GM21825 (cell line): ENCODE data around the gene THAP3.

Experiments
- ATAC-seq: cut with Tn5 transposase; IDR thresholded peaks from one replicate; pipeline ENCODE4 v1.9.1; 2021; ENCODE audit warnings: mild to moderate bottlenecking, moderate library complexity; ENCODE audit not compliant: unreplicated experiment

The THAP3 gene

DNA sequence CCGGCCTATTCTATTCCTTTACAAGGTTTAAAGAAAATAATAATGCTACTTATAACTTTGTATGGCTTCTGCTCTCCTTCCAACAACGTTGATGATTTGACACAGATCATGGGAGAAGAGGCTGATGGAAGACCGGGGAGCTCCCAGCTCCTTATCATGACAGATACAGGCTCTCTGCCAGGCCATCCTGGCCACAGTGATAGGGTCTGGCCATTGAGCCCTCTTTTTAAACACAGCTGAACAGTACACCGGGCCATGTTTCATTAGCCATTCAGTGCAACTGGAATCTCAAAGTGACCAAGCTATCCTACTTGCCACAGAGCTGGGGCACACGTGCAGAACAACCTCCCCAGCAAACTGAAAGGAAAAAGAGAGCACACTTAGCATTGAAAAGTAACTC is 42.0 kb downstream of the THAP3 start:
- no peak for ATAC-seq

DNA sequence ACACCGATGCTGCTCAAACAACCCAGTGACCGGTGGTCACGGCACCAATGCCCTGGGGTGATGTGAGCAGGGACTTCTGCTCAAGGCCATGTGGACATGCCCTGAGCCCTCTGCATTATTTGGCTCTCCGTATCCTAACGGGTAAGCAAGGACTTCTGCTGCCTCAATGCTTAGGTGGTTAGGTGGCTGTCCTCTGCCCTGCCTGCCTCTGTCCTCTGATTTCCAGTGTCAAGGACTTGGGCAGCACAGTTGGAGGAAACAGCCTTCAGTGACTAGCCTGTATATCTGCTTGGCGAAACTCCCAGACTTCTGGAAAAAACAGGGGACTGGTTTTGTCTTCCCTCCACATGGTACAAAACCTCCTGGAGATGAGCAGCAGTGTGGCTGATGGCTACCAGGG is 42.5 kb downstream of the THAP3 start:
- ATAC-seq: no peak

DNA sequence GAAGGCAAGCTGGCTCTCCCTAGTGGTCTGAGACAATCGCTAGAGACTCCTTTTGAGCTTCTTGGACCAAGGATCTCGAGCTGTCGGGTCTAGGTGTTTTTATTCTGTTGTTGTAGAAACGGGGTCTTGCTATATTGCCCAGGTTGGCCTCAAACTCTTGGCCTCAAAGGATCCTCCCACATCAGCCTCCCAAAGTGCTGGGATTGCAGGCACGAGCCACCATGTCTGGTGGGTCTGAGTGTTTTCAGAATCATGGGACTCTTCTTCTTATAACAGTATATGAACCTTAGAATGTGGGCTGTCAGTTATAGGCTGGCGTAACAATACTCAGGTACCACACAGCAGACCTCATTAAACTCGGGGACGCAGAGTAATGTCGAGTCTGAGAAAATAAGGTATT is 43.8 kb downstream of the THAP3 start:
- no peak for ATAC-seq

DNA sequence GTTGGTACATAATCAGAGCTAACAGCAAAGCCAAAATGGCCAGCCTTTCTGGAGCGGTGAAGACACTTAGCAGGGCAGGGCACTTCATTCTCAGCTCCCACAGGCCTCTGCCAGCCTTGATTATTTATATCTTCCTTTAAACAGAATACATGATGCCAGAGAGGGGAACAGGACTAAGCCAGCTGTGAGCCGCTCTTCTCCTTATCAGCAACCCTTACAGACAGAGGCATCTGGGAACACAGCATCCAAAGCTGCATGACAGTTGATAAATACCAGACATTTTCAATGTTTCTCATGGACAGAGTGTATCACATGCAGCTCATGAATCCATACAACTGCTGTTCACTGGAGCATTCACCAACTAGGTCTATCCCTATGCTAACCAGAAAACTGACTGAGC is 47.9 kb downstream of the THAP3 start:
- no peak for ATAC-seq

DNA sequence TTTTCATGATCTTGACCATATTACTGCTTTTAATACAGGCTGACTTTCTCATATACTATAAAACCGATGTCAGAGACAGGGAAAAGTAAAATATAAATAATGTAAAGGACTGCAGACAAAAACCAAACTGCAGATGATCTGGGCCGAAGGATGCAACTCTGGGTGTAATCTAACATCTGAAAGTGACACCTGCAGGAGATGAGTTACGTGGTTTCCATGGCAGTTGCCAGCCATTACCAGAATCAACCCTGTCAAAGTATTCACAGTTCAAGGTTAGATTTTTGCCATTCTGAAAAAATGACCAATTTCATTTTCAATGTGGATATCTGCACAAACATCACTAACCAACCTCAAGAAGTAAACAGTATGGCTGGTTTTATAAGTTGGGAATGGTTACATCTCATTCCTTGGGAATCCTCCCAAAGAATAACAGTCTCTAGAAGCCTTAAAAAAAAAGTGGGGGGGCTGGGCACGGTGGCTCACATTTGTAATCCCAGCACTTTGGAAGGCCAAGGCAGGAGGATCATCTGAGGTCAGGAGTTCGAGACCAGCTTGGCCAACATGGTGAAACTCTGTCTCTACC is 49.2 kb downstream of the THAP3 start:
- no peak for ATAC-seq

DNA sequence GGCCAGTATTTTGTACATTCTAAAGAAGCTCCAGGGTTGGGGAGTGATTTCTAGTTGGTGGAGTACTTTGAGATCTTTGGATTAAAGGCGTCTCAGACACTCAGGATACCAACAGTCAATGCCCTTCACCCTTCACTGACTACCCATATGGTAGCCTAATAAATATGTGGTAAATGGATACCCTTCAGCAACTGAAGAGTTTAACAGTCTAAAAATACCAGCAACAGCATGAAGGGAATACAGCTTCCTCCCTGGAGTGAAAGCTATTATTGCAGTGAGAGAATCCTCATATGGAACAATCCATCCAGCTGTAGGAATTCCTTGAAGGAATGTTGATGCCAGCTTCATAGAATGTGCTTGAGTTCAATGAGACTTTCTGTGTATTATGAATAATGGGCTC is 50.1 kb downstream of the THAP3 start:
- ATAC-seq: no peak

DNA sequence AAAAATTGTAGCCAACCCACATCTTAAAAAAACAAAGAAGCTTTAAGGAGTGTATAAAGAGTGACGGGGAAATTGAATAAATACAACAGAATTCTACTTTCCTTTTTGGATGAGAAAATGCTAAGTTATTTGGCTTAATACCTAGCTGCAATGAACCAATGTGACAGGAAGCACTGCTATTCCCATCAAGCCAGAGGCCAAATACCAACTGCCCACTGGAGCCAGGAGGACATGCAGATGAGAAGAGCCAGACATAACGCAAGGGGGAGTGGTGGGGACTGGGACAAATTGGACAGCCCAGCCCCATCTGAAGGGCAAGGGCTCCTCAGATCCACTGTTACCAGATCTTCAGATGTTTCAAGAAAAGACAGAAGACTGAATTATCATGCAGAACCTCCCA is 51.3 kb downstream of the THAP3 start:
- no peak for ATAC-seq
